ES-I3 (cell line): Measurements from ENCODE around the gene RABGAP1L.

Experiments used
- H3K36me3 ChIP-seq: 2 replicates; pipeline ENCODE4 v1.6.1; 2013; ENCODE audit warnings: mild to moderate bottlenecking, low read length, control low read depth, moderate library complexity; ENCODE audit not compliant: insufficient read depth
- H3K4me1 ChIP-seq: 2 replicates; pipeline ENCODE4 v1.6.1; 2013; ENCODE audit warnings: mild to moderate bottlenecking, control low read depth, low read length; ENCODE audit not compliant: insufficient read depth
- H3K9ac ChIP-seq: 2 replicates; pipeline ENCODE4 v1.6.1; 2013; ENCODE audit warnings: low read depth, mild to moderate bottlenecking, low read length, moderate library complexity
- H3K9me3 ChIP-seq: 2 replicates; pipeline ENCODE4 v1.6.1; 2013; ENCODE audit warnings: mild to moderate bottlenecking, low read length, moderate library complexity; ENCODE audit not compliant: control insufficient read depth, insufficient read depth

The RABGAP1L gene

DNA sequence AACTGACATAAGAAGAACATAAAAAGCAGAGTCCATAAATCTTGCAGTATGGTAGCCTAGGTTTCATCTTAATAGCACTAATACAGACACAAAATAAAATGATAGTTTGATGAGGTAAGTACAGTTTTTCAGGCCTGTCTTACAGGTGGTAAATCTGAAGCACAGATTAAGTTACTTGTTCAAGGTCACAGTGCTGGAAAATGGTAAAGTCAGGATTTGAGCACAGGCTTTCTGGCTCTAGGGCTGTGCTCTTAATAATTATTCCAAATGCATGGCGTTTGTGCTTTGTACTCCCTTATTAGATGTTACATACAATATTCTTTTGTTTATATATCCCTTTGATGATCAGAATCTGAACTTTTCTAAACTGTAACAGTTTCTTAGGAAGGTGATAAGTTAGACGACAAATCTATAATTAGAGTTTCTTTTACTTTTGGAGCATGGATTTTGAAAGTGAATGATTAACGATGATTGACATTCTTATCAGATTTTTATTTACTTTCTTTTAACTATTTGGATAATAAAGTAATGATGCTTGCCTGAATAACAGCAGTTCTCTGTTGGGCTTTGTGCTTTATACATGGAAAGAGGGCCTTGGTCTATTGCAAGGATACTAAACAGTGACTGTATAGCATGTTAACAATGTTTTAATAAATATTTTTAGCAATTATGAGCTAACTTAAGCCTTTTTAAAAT, 738.9 kb downstream of the RABGAP1L start:
- no peak overlapping the region for H3K9ac ChIP-seq
- no peaks in the 10 kb centered on the region; the same call in 1 of the 2 replicates for H3K4me1 ChIP-seq
- H3K36me3 ChIP-seq = peaks cover 5% of the 10 kb centered on the region; the same call in 1 of the 2 replicates
- H3K9me3 ChIP-seq = no peaks in the 10 kb centered on the region; the same call in 1 of the 2 replicates

DNA sequence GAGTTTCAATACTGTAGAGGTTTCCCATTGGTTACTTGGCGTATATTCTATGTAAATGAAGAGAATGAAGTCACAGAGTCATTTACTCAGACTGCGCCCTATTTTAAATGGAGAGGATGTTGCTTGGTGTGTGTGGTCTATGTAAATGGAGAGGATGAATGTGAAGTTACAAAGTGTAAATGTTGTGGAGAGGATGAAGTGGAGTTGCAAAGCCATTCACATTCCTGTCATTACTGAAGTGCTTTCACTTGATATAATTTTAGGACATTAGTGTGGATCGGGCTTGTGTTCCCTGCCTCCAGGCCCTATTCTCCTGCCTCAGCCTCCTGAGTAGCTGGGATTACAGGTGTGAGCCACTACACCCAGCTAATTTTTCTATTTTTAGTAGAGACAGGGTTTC, 741.0 kb downstream of the RABGAP1L start:
- H3K9me3 ChIP-seq = no peaks in the 10 kb centered on the region; the same call in 1 of the 2 replicates
- H3K9ac ChIP-seq = no peak overlapping the region
- H3K4me1 ChIP-seq = no peaks in the 10 kb centered on the region; the same call in 1 of the 2 replicates
- peaks cover 10% of the 10 kb centered on the region; the same call in 1 of the 2 replicates for H3K36me3 ChIP-seq

DNA sequence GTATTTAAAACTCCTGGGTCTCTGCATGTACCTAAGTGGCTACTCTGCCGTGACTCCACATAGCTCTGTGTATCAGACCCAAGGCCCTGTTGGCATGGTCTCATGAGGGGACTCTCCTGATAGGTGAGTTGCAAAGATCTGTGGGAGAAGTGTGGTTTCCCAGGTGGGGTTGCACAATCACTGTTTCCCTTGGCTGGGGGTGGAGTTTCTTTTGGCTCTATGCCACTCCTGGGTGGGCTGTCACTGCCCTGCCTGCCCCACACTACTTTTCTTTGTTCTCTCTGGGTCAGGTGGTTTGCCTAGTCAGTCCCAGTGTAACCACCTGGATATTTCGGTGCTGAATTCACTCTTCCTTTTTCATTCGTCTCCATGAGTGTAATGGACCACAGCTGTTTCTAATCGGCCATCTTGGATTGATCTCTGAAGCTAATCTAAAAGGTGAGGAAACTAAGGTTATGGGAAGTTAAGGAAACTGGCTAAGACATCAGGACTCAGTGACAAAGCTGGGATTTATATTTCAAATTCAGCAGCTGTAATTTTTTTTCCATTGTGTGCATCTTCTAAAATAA, 743.3 kb downstream of the RABGAP1L start:
- H3K9me3 ChIP-seq = no peaks in the 10 kb centered on the region; the same call in 1 of the 2 replicates
- no peaks in the 10 kb centered on the region; the same call in 1 of the 2 replicates for H3K4me1 ChIP-seq
- H3K36me3 ChIP-seq = peaks cover 10% of the 10 kb centered on the region; the same call in 1 of the 2 replicates
- H3K9ac ChIP-seq = no peak overlapping the region

- Histone ChIP-seq H3K9me3 (no peaks in the 10 kb centered on the region), H3K9ac (no peak overlapping the region), H3K4me1 (no peaks in the 10 kb centered on the region), H3K36me3 (no peaks in the 10 kb centered on the region; the same call in 1 of the 2 replicates)
Observed at GRCh38 chr1:174911606-174912005, 752.3 kb downstream of the RABGAP1L start.

GRCh38 chr1:174912264-174912663, 752.9 kb downstream of the RABGAP1L start:
- Histone ChIP-seq H3K4me1 (no peaks in the 10 kb centered on the region), H3K9me3 (no peaks in the 10 kb centered on the region), H3K9ac (no peak overlapping the region), H3K36me3 (no peaks in the 10 kb centered on the region; the same call in 1 of the 2 replicates)

DNA sequence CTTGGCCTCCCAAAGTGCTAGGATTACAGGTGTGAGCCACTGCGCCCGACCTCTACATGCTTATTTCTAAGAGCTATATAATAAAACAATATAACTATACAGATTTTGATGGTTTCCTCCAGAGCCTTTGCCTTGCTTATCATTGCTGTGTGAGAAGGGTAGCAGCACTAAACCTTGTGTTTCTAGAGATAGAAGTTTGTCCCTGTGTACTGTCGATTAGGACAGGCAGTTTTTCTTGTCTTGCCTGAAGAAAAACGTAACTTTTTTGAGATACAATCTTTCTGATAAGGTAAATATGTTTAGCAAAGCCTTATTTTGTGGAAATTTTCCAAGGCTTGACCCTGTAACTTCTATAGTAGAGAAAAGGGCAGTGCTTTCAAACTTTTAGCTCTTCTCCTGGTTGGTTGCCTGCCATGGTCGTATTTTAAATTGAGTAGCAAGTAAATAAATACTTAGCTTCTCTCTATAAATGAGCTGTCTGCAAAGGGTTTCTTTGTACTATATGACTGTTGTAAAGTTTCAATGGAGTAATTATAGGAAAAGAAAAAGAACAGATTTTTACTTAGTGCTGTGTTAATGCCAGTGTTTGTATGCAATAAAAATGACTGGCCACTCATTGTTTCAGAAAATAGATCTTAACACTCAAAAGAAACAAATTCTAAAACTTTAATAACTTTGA, 754.0 kb downstream of the RABGAP1L start:
- Histone ChIP-seq H3K4me1 (no peaks in the 10 kb centered on the region), H3K9ac (no peak overlapping the region), H3K9me3 (no peaks in the 10 kb centered on the region), H3K36me3 (no peaks in the 10 kb centered on the region; the same call in 1 of the 2 replicates)

- peaks cover 4% of the 10 kb centered on the region for H3K9me3 ChIP-seq
- H3K36me3 ChIP-seq = peaks cover 3% of the 10 kb centered on the region; the same call in 1 of the 2 replicates
- no peaks in the 10 kb centered on the region for H3K4me1 ChIP-seq
- H3K9ac ChIP-seq = no peak overlapping the region
Observed at GRCh38 chr1:174914991-174915390, 755.7 kb downstream of the RABGAP1L start.

GRCh38 chr1:174916846-174917245, 757.5 kb downstream of the RABGAP1L start:
- Histone ChIP-seq H3K9ac (no peak overlapping the region), H3K4me1 (no peaks in the 10 kb centered on the region), H3K36me3 (peaks cover 3% of the 10 kb centered on the region; the same call in 1 of the 2 replicates), H3K9me3 (peaks cover 6% of the 10 kb centered on the region)

GRCh38 chr1:174920093-174920492, 760.8 kb downstream of the RABGAP1L start:
- no peak overlapping the region for H3K9ac ChIP-seq
- peaks cover 6% of the 10 kb centered on the region for H3K9me3 ChIP-seq
- no peaks in the 10 kb centered on the region for H3K4me1 ChIP-seq
- peaks cover 3% of the 10 kb centered on the region; the same call in 1 of the 2 replicates for H3K36me3 ChIP-seq

GRCh38 chr1:174922121-174922520, 762.8 kb downstream of the RABGAP1L start:
- Histone ChIP-seq H3K4me1 (no peaks in the 10 kb centered on the region), H3K9ac (no peak overlapping the region), H3K9me3 (peaks cover 6% of the 10 kb centered on the region), H3K36me3 (peaks cover 3% of the 10 kb centered on the region; the same call in 1 of the 2 replicates)

DNA sequence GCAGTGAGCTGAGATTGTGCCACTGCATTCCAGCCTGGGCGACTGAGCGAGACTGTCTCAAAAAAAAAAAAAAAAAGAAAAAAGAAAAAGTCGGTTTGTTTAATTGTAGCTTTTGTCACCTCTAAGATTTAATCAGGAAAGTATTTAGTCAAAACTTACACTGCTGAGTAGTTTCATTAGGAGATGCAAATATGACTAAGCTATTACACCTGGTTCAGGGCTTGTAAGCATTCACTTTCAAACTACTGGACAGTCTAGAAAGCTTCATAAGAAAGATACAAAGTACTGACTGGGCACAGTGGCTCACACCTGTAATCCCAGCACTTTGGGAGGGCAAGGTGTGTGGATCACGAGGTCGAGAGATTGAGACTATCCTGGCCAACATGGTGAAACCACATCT, 764.5 kb downstream of the RABGAP1L start:
- Histone ChIP-seq H3K4me1 (peaks cover 4% of the 10 kb centered on the region; the same call in 1 of the 2 replicates), H3K9me3 (peaks cover 6% of the 10 kb centered on the region), H3K36me3 (peaks cover 3% of the 10 kb centered on the region; the same call in 1 of the 2 replicates), H3K9ac (no peak overlapping the region)

- Histone ChIP-seq H3K9me3 (no peaks in the 10 kb centered on the region), H3K9ac (no peak overlapping the region), H3K4me1 (peaks cover 4% of the 10 kb centered on the region; the same call in 1 of the 2 replicates), H3K36me3 (no peaks in the 10 kb centered on the region)
Observed at GRCh38 chr1:174928541-174928940, 769.2 kb downstream of the RABGAP1L start.

DNA sequence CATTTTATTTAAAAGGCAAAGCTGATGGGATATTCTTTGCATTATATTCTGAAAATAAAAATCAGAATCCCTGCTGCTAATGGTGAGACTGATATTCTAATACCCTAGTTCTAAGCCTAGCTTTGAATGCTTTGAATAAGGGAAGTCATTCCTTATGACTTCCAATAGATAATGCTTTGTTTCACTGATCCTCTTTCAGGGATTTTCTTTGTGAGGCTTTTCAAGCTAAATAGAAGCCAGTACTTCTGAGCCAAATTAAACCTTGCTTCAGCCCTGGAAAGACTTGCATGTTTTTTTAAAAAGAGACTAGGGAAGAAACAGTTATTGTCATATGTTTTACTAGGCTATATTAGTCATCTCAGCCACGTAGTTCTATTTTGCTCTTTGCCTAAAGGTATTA, 771.9 kb downstream of the RABGAP1L start:
- H3K9me3 ChIP-seq = no peaks in the 10 kb centered on the region
- H3K9ac ChIP-seq = no peak overlapping the region
- H3K36me3 ChIP-seq = no peaks in the 10 kb centered on the region
- H3K4me1 ChIP-seq = peaks cover 4% of the 10 kb centered on the region; the same call in 1 of the 2 replicates

DNA sequence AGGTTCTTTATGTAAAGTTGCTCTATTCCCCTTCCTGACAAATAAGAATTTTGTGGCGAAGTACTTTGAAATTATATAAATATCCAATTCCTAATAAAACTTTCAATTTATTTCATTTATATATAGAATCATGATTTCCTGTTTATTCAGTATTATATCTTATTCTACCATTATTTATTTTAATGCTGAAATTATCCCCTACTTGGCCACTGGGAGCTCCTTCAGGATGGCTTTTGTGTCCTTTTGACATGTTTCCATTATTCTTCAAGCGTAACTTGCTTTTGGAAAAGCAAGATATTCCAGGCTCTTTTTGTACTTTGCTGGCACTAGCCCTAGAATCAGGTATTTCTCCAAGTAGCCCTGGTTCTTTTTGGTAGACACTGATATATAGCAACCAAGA, 773.3 kb downstream of the RABGAP1L start:
- H3K9me3 ChIP-seq = no peaks in the 10 kb centered on the region
- H3K36me3 ChIP-seq = no peaks in the 10 kb centered on the region
- H3K4me1 ChIP-seq = peaks cover 4% of the 10 kb centered on the region; the same call in 1 of the 2 replicates
- no peak overlapping the region for H3K9ac ChIP-seq
